IPS-20b (cell line): Measurements from ENCODE around the gene GPALPP1.
A peak's percentile ranks its signal among the peaks of the same experiment; 100 is the strongest.

Experiments
- H3K27ac ChIP-seq: one replicate; pipeline ENCODE4 v1.5.1; 2013; ENCODE audit warnings: low read length
- H3K27me3 ChIP-seq: 2 replicates; pipeline ENCODE4 v1.6.1; 2013; ENCODE audit warnings: mild to moderate bottlenecking, low read length, inconsistent platforms; ENCODE audit not compliant: insufficient read depth
- H3K36me3 ChIP-seq: 2 replicates; pipeline ENCODE4 v1.6.1; 2013; ENCODE audit warnings: low read depth, mild to moderate bottlenecking, inconsistent platforms, low read length, moderate library complexity; ENCODE audit not compliant: insufficient read depth
- H3K4me1 ChIP-seq: 2 replicates; pipeline ENCODE4 v1.6.1; 2013; ENCODE audit warnings: mild to moderate bottlenecking, control low read depth, inconsistent platforms, low read length, moderate library complexity; ENCODE audit not compliant: insufficient read depth
- H3K4me3 ChIP-seq: 2 replicates; pipeline ENCODE4 v1.5.1; 2013; ENCODE audit warnings: mild to moderate bottlenecking, low read length, inconsistent platforms
- H3K9ac ChIP-seq: 2 replicates; pipeline ENCODE4 v1.6.1; 2013; ENCODE audit warnings: low read depth, mild to moderate bottlenecking, inconsistent platforms, low read length, moderate library complexity
- H3K9me3 ChIP-seq: 2 replicates; pipeline ENCODE4 v1.6.1; 2013; ENCODE audit warnings: mild to moderate bottlenecking, low read depth, low read length, inconsistent platforms; ENCODE audit not compliant: insufficient read depth

GPALPP1 gene

GRCh38 chr13:44971656-44972595, 17.4 kb upstream of the GPALPP1 start:
- Histone ChIP-seq H3K36me3 (peaks cover 58% of the 10 kb centered on the region), H3K27me3 (no peaks in the 10 kb centered on the region), H3K9me3 (no peaks in the 10 kb centered on the region), H3K9ac (no peak overlapping the region), H3K4me3 (no peak overlapping the region), H3K4me1 (peaks cover 4% of the 10 kb centered on the region; the same call in 1 of the 2 replicates), H3K27ac (no peak overlapping the region)

GRCh38 chr13:44972956-44973581, 16.3 kb upstream of the GPALPP1 start:
- H3K4me1 ChIP-seq: peaks cover 4% of the 10 kb centered on the region; the same call in 1 of the 2 replicates
- no peak overlapping the region for H3K9ac ChIP-seq
- no peaks in the 10 kb centered on the region for H3K9me3 ChIP-seq
- H3K27me3 ChIP-seq: no peaks in the 10 kb centered on the region
- no peak overlapping the region for H3K27ac ChIP-seq
- H3K36me3 ChIP-seq: peaks cover 62% of the 10 kb centered on the region
- H3K4me3 ChIP-seq: no peak overlapping the region

- peaks cover 4% of the 10 kb centered on the region; the same call in 1 of the 2 replicates for H3K4me1 ChIP-seq
- no peak overlapping the region for H3K27ac ChIP-seq
- no peak overlapping the region for H3K4me3 ChIP-seq
- H3K9ac ChIP-seq: no peak overlapping the region
- peaks cover 62% of the 10 kb centered on the region for H3K36me3 ChIP-seq
- H3K27me3 ChIP-seq: no peaks in the 10 kb centered on the region
- H3K9me3 ChIP-seq: no peaks in the 10 kb centered on the region
These were observed 15.1 kb upstream of the GPALPP1 start for GRCh38 chr13:44974056-44974793.

GRCh38 chr13:44976196-44976595, 13.1 kb upstream of the GPALPP1 start:
- no peaks in the 10 kb centered on the region for H3K9me3 ChIP-seq
- no peaks in the 10 kb centered on the region for H3K27me3 ChIP-seq
- no peak overlapping the region for H3K27ac ChIP-seq
- H3K9ac ChIP-seq: no peak overlapping the region
- H3K4me3 ChIP-seq: no peak overlapping the region
- peaks cover 4% of the 10 kb centered on the region; the same call in 1 of the 2 replicates for H3K4me1 ChIP-seq
- peaks cover 81% of the 10 kb centered on the region for H3K36me3 ChIP-seq

GRCh38 chr13:44976949-44977583, 12.3 kb upstream of the GPALPP1 start:
- no peak overlapping the region for H3K9ac ChIP-seq
- peaks cover 84% of the 10 kb centered on the region for H3K36me3 ChIP-seq
- H3K4me3 ChIP-seq: no peak overlapping the region
- H3K9me3 ChIP-seq: no peaks in the 10 kb centered on the region
- H3K4me1 ChIP-seq: no peaks in the 10 kb centered on the region; the same call in 1 of the 2 replicates
- H3K27me3 ChIP-seq: no peaks in the 10 kb centered on the region
- H3K27ac ChIP-seq: no peak overlapping the region

GRCh38 chr13:44978328-44978727, 11.0 kb upstream of the GPALPP1 start:
- no peak overlapping the region for H3K27ac ChIP-seq
- peaks cover 81% of the 10 kb centered on the region for H3K36me3 ChIP-seq

GRCh38 chr13:44989941-44990340, 603 bp downstream of the GPALPP1 start:
- H3K36me3 ChIP-seq: peaks cover 13% of the 10 kb centered on the region
- H3K4me1 ChIP-seq: peaks cover 7% of the 10 kb centered on the region; the same call in 1 of the 2 replicates
- no peaks in the 10 kb centered on the region for H3K9me3 ChIP-seq
- H3K27ac ChIP-seq: no peak overlapping the region
- peak overlapping the region; percentile 96 for H3K4me3 ChIP-seq
- H3K9ac ChIP-seq: peak overlapping the region; percentile 92
- no peaks in the 10 kb centered on the region for H3K27me3 ChIP-seq

More at GRCh38 chr13:44978328-44978727, 11.0 kb upstream of the GPALPP1 start:
- Histone ChIP-seq H3K4me1 (no peaks in the 10 kb centered on the region), H3K9ac (no peak overlapping the region), H3K27me3 (no peaks in the 10 kb centered on the region), H3K9me3 (no peaks in the 10 kb centered on the region), H3K4me3 (no peak overlapping the region)

- no peak overlapping the region for H3K4me3 ChIP-seq
- no peaks in the 10 kb centered on the region for H3K4me1 ChIP-seq
- H3K9ac ChIP-seq: no peak overlapping the region
- no peaks in the 10 kb centered on the region for H3K27me3 ChIP-seq
- no peaks in the 10 kb centered on the region for H3K9me3 ChIP-seq
- H3K27ac ChIP-seq: no peak overlapping the region
- H3K36me3 ChIP-seq: peaks cover 26% of the 10 kb centered on the region
These were observed 14.1 kb downstream of the GPALPP1 start for GRCh38 chr13:45003417-45003816.

GRCh38 chr13:45004096-45004495, 14.8 kb downstream of the GPALPP1 start:
- H3K36me3 ChIP-seq: peaks cover 31% of the 10 kb centered on the region
- H3K4me3 ChIP-seq: no peak overlapping the region
- H3K9ac ChIP-seq: no peak overlapping the region
- no peaks in the 10 kb centered on the region for H3K27me3 ChIP-seq
- no peak overlapping the region for H3K27ac ChIP-seq
- H3K4me1 ChIP-seq: no peaks in the 10 kb centered on the region
- no peaks in the 10 kb centered on the region for H3K9me3 ChIP-seq

GRCh38 chr13:45007225-45007624, 17.9 kb downstream of the GPALPP1 start:
- H3K4me3 ChIP-seq: no peak overlapping the region
- H3K36me3 ChIP-seq: peaks cover 54% of the 10 kb centered on the region
- H3K9me3 ChIP-seq: no peaks in the 10 kb centered on the region
- H3K4me1 ChIP-seq: no peaks in the 10 kb centered on the region
- H3K27me3 ChIP-seq: no peaks in the 10 kb centered on the region
- H3K27ac ChIP-seq: no peak overlapping the region
- H3K9ac ChIP-seq: no peak overlapping the region

GRCh38 chr13:45007823-45008222, 18.5 kb downstream of the GPALPP1 start:
- H3K4me1 ChIP-seq: no peaks in the 10 kb centered on the region
- peaks cover 54% of the 10 kb centered on the region for H3K36me3 ChIP-seq
- H3K9me3 ChIP-seq: no peaks in the 10 kb centered on the region
- H3K27ac ChIP-seq: no peak overlapping the region
- H3K27me3 ChIP-seq: no peaks in the 10 kb centered on the region
- H3K9ac ChIP-seq: no peak overlapping the region
- H3K4me3 ChIP-seq: no peak overlapping the region
